ENCODE data around the gene IGSF9B.

Gene IGSF9B

DNA sequence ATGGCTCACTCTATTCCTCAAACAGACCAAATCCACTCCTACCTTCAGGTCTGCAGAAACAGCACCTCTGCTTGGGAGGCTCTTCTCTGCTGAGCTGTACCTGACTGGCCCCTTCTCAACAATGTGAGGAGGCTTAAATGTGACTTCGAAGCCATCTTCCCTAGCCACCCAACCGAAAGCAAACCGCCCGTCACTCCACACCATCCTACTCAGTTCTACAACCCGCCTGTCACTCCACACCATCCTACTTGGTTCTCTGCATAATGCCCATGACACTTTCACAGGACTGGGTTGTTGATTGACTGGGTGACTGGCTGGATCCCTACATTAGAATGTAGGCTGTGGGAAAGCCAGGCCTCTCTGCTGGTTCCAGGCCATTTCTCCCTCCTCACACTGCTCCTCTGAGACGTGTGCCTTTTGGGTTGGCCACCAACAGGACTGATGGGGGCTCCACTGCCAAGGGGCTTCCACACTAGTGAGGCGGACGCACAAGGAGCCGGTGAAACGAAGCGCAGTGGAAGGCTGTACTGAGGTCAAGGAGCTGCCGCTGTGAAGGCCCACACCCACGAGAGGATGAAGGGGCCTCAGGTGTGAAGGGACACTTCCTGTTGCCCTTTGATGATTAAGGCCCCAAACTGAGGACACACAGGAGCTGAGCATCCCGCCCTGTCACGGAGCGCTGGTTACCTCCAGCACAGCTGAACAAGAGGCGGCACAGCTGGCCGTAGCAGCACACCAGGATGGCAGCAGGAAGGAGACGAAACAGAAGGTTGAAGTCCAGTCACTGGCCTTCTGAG, 64.0 kb downstream of the IGSF9B start:
- no peaks in the 10 kb centered on the region for H3K36me3 ChIP-seq (ENCODE audit: insufficient read depth)
- no peaks in the 10 kb centered on the region for H3K4me1 ChIP-seq (ENCODE audit: low read depth, poor library complexity, severe bottlenecking)
- no peaks in the 10 kb centered on the region for H3K27me3 ChIP-seq (ENCODE audit: insufficient read depth, low read depth)
- TF ChIP-seq, protein P1, sequence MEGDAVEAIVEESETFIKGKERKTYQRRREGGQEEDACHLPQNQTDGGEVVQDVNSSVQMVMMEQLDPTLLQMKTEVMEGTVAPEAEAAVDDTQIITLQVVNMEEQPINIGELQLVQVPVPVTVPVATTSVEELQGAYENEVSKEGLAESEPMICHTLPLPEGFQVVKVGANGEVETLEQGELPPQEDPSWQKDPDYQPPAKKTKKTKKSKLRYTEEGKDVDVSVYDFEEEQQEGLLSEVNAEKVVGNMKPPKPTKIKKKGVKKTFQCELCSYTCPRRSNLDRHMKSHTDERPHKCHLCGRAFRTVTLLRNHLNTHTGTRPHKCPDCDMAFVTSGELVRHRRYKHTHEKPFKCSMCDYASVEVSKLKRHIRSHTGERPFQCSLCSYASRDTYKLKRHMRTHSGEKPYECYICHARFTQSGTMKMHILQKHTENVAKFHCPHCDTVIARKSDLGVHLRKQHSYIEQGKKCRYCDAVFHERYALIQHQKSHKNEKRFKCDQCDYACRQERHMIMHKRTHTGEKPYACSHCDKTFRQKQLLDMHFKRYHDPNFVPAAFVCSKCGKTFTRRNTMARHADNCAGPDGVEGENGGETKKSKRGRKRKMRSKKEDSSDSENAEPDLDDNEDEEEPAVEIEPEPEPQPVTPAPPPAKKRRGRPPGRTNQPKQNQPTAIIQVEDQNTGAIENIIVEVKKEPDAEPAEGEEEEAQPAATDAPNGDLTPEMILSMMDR (conservative IDR thresholded peaks at IDR 0.05; ENCODE audit: low read depth, low read length) = no peak
- H4K20me1 ChIP-seq (ENCODE audit: insufficient read depth) = no peaks in the 10 kb centered on the region
- no peak overlapping the region for H3K4me3 ChIP-seq (IDR thresholded peaks at IDR 0.05; ENCODE audit: insufficient read depth, low read depth, low read length)
- no peak overlapping the region for H3K4me2 ChIP-seq
- H3K27ac ChIP-seq = no peak overlapping the region
- H2AFZ ChIP-seq (ENCODE audit: low read depth) = no peak overlapping the region
- no peaks in the 10 kb centered on the region for H3K79me2 ChIP-seq (ENCODE audit: insufficient read depth, low read depth)
- no peak overlapping the region for H3K9ac ChIP-seq

DNA sequence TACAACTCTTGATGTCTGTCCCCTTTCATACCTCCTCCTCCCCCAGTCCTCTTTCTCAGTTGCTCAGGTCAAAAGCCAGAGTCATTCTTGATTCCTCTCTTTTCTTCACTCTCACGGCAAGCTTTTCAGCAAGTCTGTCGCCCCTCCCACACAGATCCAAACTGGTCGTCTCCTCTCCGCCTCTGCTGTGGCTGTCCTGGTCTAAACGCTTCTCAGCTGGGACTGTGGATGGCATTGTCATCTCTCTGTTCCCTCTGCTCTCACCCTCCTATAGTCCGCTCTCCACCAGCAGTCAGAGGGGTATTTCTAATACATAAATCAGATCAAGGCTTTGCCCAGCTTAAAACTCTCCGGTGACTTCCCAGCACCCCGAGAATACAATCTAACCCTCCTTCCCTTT, 64.6 kb downstream of the IGSF9B start:
- Histone ChIP-seq H3K9ac (no peak overlapping the region), H3K4me1 (ENCODE audit: low read depth, poor library complexity, severe bottlenecking) (no peaks in the 10 kb centered on the region), H4K20me1 (ENCODE audit: insufficient read depth) (no peaks in the 10 kb centered on the region), H2AFZ (ENCODE audit: low read depth) (no peak overlapping the region), H3K27me3 (ENCODE audit: insufficient read depth, low read depth) (no peaks in the 10 kb centered on the region), H3K4me3 (IDR thresholded peaks at IDR 0.05; ENCODE audit: insufficient read depth, low read depth, low read length) (no peak overlapping the region), H3K27ac (no peak overlapping the region), H3K4me2 (no peak overlapping the region), H3K36me3 (ENCODE audit: insufficient read depth) (no peaks in the 10 kb centered on the region), H3K79me2 (ENCODE audit: insufficient read depth, low read depth) (no peaks in the 10 kb centered on the region)
- TF ChIP-seq, protein P1 (conservative IDR thresholded peaks at IDR 0.05; ENCODE audit: low read depth, low read length) = no peak

DNA sequence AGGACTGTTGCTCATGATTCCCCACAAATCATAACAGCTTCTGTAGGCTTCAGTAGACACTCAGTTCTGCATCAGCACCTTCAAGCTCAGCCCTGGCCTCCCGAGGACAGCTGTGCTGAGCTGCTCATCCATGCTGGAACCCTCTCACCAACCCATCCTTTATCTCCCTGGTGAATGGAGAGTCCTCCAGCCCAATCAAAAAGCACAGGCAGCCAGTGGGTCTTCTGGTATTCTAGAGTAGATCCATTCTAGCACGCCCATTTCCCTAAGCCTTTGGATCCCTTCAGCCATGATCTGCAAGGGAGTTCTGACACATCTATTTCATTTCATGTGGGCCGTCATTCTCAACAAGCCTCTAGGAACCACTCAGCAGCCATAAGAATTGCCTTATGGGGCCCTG, 66.9 kb downstream of the IGSF9B start:
- Histone ChIP-seq H3K27ac (no peak overlapping the region), H3K4me2 (no peak overlapping the region), H3K36me3 (ENCODE audit: insufficient read depth) (no peaks in the 10 kb centered on the region), H2AFZ (ENCODE audit: low read depth) (no peak overlapping the region), H3K4me3 (IDR thresholded peaks at IDR 0.05; ENCODE audit: insufficient read depth, low read depth, low read length) (no peak overlapping the region), H3K79me2 (ENCODE audit: insufficient read depth, low read depth) (no peaks in the 10 kb centered on the region), H4K20me1 (ENCODE audit: insufficient read depth) (no peaks in the 10 kb centered on the region), H3K9ac (no peak overlapping the region), H3K27me3 (ENCODE audit: insufficient read depth, low read depth) (no peaks in the 10 kb centered on the region), H3K4me1 (ENCODE audit: low read depth, poor library complexity, severe bottlenecking) (no peaks in the 10 kb centered on the region)
- TF ChIP-seq, protein P1 (conservative IDR thresholded peaks at IDR 0.05; ENCODE audit: low read depth, low read length) = no peak

DNA sequence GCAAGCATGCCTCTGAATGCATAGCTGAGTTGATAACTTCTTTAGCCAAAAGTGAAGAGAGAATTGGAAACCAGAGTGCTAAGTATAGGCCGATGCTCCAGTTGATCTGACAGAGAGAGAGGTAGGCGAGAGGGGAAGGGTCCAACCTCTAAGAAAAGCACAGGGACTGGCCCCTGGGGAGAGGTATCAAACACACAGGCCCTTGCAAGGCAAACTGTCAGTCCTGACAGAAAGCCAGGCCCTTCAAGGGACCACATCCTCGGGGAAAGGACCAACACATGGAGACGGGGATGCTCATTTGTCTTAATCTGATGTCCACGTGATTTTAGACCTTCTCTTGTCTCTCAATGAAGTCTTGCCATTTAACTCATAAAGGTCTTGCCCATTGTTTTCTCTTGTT, 67.6 kb downstream of the IGSF9B start:
- TF ChIP-seq, protein P1 (conservative IDR thresholded peaks at IDR 0.05; ENCODE audit: low read depth, low read length) = no peak
- Histone ChIP-seq H3K9ac (no peak overlapping the region), H2AFZ (ENCODE audit: low read depth) (no peak overlapping the region), H3K4me2 (no peak overlapping the region), H3K27me3 (ENCODE audit: insufficient read depth, low read depth) (no peaks in the 10 kb centered on the region), H3K4me3 (IDR thresholded peaks at IDR 0.05; ENCODE audit: insufficient read depth, low read depth, low read length) (no peak overlapping the region), H3K27ac (no peak overlapping the region), H3K79me2 (ENCODE audit: insufficient read depth, low read depth) (no peaks in the 10 kb centered on the region), H4K20me1 (ENCODE audit: insufficient read depth) (no peaks in the 10 kb centered on the region), H3K36me3 (ENCODE audit: insufficient read depth) (no peaks in the 10 kb centered on the region), H3K4me1 (ENCODE audit: low read depth, poor library complexity, severe bottlenecking) (no peaks in the 10 kb centered on the region)
